Astrocyte (in vitro differentiated cells and primary cell): ENCODE measurements around the gene AGPAT4. TPM values are rescaled to one million over a fixed set of nuclear protein-coding genes. Genes with fewer than 3 reads are reported as not detected.
"Not testable (repeated sequence)": the region's sequence is repeated elsewhere in the genome, so short reads cannot be mapped to it uniquely, and the experiment has no call there.

Experiments used
- DNase-seq: peaks from one replicate; pipeline ENCODE4 v3.0.0-alpha.2; 2010; ENCODE audit warnings: low read depth
- FAIRE-seq: peaks from 2 replicates; lab custom pipeline; 2011; peaks lifted over from hg19 to GRCh38; lab: Jason Lieb, UNC
- H2AFZ ChIP-seq: 2 replicates; pipeline ENCODE4 v1.6.0; 2012; ENCODE audit warnings: low read depth, low read length, inconsistent platforms
- H3K27ac ChIP-seq: 2 replicates; pipeline ENCODE4 v1.5.1; 2011; ENCODE audit warnings: low read depth, low read length, inconsistent platforms
- H3K27me3 ChIP-seq: 2 replicates; pipeline ENCODE4 v1.6.0; 2011; ENCODE audit warnings: low read length, inconsistent platforms; ENCODE audit not compliant: insufficient read depth
- H3K36me3 ChIP-seq: 2 replicates; pipeline ENCODE4 v1.5.1; 2011; ENCODE audit warnings: low read length, inconsistent platforms; ENCODE audit not compliant: insufficient read depth
- H3K4me1 ChIP-seq: 2 replicates; pipeline ENCODE4 v1.5.1; 2011; ENCODE audit warnings: low read length, inconsistent platforms; ENCODE audit not compliant: insufficient read depth
- H3K4me2 ChIP-seq: 2 replicates; pipeline ENCODE4 v1.6.0; 2012; ENCODE audit warnings: low read length, inconsistent platforms
- H3K4me3 ChIP-seq: 2 replicates; pipeline ENCODE4 v1.5.1; 2011; ENCODE audit warnings: low read depth, mild to moderate bottlenecking, low read length, inconsistent platforms; ENCODE audit not compliant: insufficient read depth
- H3K79me2 ChIP-seq: 2 replicates; pipeline ENCODE4 v1.6.0; 2012; ENCODE audit warnings: mild to moderate bottlenecking, low read length, inconsistent platforms; ENCODE audit not compliant: insufficient read depth
- H3K9ac ChIP-seq: 2 replicates; pipeline ENCODE4 v1.6.0; 2012; ENCODE audit warnings: mild to moderate bottlenecking, low read length, inconsistent platforms
- H3K9me3 ChIP-seq: 2 replicates; pipeline ENCODE4 v1.5.1; 2012; ENCODE audit warnings: low read depth, mild to moderate bottlenecking, low read length, inconsistent platforms; ENCODE audit not compliant: insufficient read depth
- H4K20me1 ChIP-seq: 2 replicates; pipeline ENCODE4 v1.6.0; 2012; ENCODE audit warnings: low read length, inconsistent platforms; ENCODE audit not compliant: insufficient read depth
- H3K27ac Mint-ChIP-seq: one replicate; pipeline ENCODE4 v1.8.0; 2021; ENCODE audit warnings: mild to moderate bottlenecking, mixed read lengths; ENCODE audit not compliant: unreplicated experiment
- H3K27me3 Mint-ChIP-seq: one replicate; pipeline ENCODE4 v1.8.0; 2021; ENCODE audit warnings: low read depth, mixed read lengths; ENCODE audit not compliant: unreplicated experiment
- H3K36me3 Mint-ChIP-seq: one replicate; pipeline ENCODE4 v1.8.0; 2021; ENCODE audit warnings: low read depth, mixed read lengths; ENCODE audit not compliant: unreplicated experiment
- H3K4me1 Mint-ChIP-seq: one replicate; pipeline ENCODE4 v1.8.0; 2021; ENCODE audit warnings: low read depth, mixed read lengths; ENCODE audit not compliant: unreplicated experiment
- H3K4me3 Mint-ChIP-seq: one replicate; pipeline ENCODE4 v1.8.0; 2021; ENCODE audit warnings: mild to moderate bottlenecking, moderate library complexity, mixed read lengths; ENCODE audit not compliant: unreplicated experiment
- H3K9me3 Mint-ChIP-seq: one replicate; pipeline ENCODE4 v1.8.0; 2021; ENCODE audit warnings: mild to moderate bottlenecking, mixed read lengths; ENCODE audit not compliant: unreplicated experiment
- CTCF ChIP-seq: IDR thresholded peaks from 2 replicates; pipeline ENCODE4 v1.5.1; 2011; ENCODE audit warnings: low read depth, mild to moderate bottlenecking, inconsistent platforms, low read length, moderate library complexity; ENCODE audit not compliant: insufficient read depth
- EZH2 ChIP-seq: IDR thresholded peaks from 2 replicates; pipeline ENCODE4 v1.6.1; 2012; ENCODE audit warnings: mild to moderate bottlenecking, low read length, inconsistent platforms; ENCODE audit not compliant: insufficient read depth
- total RNA-seq: library from RNA; stranded (reverse); gene quantifications from 2 replicates; pipeline ENCODE4 v1.2.1, GENCODE V29; 2021

The AGPAT4 gene
- total RNA-seq, 1 donor from 2014 or later = 27.2 TPM

- not testable (repeated sequence) for H3K4me1 Mint-ChIP-seq, H2AFZ ChIP-seq, H3K79me2 ChIP-seq, H3K27ac ChIP-seq, H3K27me3 ChIP-seq, H3K36me3 ChIP-seq, H3K4me2 ChIP-seq, H3K4me3 Mint-ChIP-seq, H3K27ac Mint-ChIP-seq, FAIRE-seq, H3K4me3 ChIP-seq, H4K20me1 ChIP-seq, H3K9ac ChIP-seq, DNase-seq, H3K9me3 ChIP-seq, H3K27me3 Mint-ChIP-seq, H3K4me1 ChIP-seq
- peaks cover 62% of the 10 kb centered on the region for H3K36me3 Mint-ChIP-seq
- H3K9me3 Mint-ChIP-seq = peaks cover 39% of the 10 kb centered on the region
Observed at GRCh38 chr6:161123319-161123718, 150.5 kb downstream of the AGPAT4 start.

- Histone ChIP-seq H3K27me3 (no peaks in the 10 kb centered on the region), H3K4me1 (no peaks in the 10 kb centered on the region), H3K27ac (no peak overlapping the region), H3K79me2 (no peaks in the 10 kb centered on the region), H3K36me3 (peaks cover 16% of the 10 kb centered on the region), H3K4me3 (no peak overlapping the region), H3K9ac (no peak overlapping the region), H3K4me2 (no peak overlapping the region), H2AFZ (no peak overlapping the region), H3K9me3 (no peaks in the 10 kb centered on the region), H4K20me1 (no peaks in the 10 kb centered on the region)
- peaks cover 29% of the 10 kb centered on the region for H3K36me3 Mint-ChIP-seq
- TF ChIP-seq CTCF (no peak), EZH2 (no peak)
- H3K27ac Mint-ChIP-seq = no peak overlapping the region
- no peak overlapping the region for H3K4me3 Mint-ChIP-seq
- FAIRE-seq (no peak), DNase-seq (no peak)
- no peaks in the 10 kb centered on the region for H3K4me1 Mint-ChIP-seq
- H3K27me3 Mint-ChIP-seq = no peaks in the 10 kb centered on the region
- H3K9me3 Mint-ChIP-seq = peaks cover 14% of the 10 kb centered on the region
Observed at GRCh38 chr6:161117942-161118341, 155.9 kb downstream of the AGPAT4 start.

- Mint-ChIP-seq H3K9me3 (peaks cover 10% of the 10 kb centered on the region), H3K27ac (no peak overlapping the region), H3K4me3 (no peak overlapping the region), H3K4me1 (no peaks in the 10 kb centered on the region), H3K36me3 (peaks cover 25% of the 10 kb centered on the region), H3K27me3 (no peaks in the 10 kb centered on the region)
- H3K4me3 ChIP-seq = no peak overlapping the region
- H3K9ac ChIP-seq = no peak overlapping the region
- H3K36me3 ChIP-seq = peaks cover 22% of the 10 kb centered on the region
- DNase-seq = no peak
- H4K20me1 ChIP-seq = no peaks in the 10 kb centered on the region
- H2AFZ ChIP-seq = no peak overlapping the region
- H3K9me3 ChIP-seq = no peaks in the 10 kb centered on the region
- H3K27ac ChIP-seq = no peak overlapping the region
- FAIRE-seq = no peak
- no peak overlapping the region for H3K4me2 ChIP-seq
- no peaks in the 10 kb centered on the region for H3K4me1 ChIP-seq
- H3K27me3 ChIP-seq = no peaks in the 10 kb centered on the region
- TF ChIP-seq CTCF (no peak), EZH2 (no peak)
- no peaks in the 10 kb centered on the region for H3K79me2 ChIP-seq
Observed at GRCh38 chr6:161117308-161117707, 156.6 kb downstream of the AGPAT4 start.
